Coronary artery (tissue), 2 donors: ENCODE data around the gene ORM2.

Experiments
- DNase-seq: peaks from one replicate; pipeline ENCODE4 v3.0.0-alpha.2; 2017; ENCODE audit warnings: low spot score
- H3K27ac ChIP-seq, 2 donors: fragments of 200-600 bp; sonication (generic); one replicate each; pipeline ENCODE4 v1.5.1; 2016 to 2019
- H3K4me3 ChIP-seq: fragments of 200-600 bp; sonication (generic); 2 replicates; pipeline ENCODE4 v1.5.1; 2016; ENCODE audit warnings: mild to moderate bottlenecking, moderate library complexity
- TF ChIP-seq, protein P1 (sequence below): fragments of 200-600 bp; sonication (generic); IDR thresholded peaks from one replicate; pipeline ENCODE4 v1.5.1; 2019; ENCODE audit warnings: antibody characterized with exemption

The ORM2 gene

DNA sequence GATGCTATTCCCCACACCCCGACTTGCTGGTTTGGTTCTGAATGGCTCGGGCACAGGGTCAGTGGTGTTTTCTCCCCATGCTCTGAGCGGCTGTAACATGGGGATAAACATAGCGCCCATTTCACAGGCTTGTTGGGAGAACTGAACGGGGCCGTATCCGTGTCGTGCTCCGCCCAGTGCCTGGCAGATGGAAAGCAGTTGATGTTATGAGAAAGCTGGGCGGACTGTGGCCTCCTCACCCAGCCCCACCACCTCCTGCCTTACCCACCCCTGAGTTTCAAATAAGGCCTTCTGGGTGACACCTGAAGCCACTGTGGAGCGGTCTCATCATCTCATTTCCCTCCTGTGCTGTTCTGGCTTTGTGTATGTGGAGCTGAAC, 14.5 kb downstream of the ORM2 start:
- TF ChIP-seq, protein P1, sequence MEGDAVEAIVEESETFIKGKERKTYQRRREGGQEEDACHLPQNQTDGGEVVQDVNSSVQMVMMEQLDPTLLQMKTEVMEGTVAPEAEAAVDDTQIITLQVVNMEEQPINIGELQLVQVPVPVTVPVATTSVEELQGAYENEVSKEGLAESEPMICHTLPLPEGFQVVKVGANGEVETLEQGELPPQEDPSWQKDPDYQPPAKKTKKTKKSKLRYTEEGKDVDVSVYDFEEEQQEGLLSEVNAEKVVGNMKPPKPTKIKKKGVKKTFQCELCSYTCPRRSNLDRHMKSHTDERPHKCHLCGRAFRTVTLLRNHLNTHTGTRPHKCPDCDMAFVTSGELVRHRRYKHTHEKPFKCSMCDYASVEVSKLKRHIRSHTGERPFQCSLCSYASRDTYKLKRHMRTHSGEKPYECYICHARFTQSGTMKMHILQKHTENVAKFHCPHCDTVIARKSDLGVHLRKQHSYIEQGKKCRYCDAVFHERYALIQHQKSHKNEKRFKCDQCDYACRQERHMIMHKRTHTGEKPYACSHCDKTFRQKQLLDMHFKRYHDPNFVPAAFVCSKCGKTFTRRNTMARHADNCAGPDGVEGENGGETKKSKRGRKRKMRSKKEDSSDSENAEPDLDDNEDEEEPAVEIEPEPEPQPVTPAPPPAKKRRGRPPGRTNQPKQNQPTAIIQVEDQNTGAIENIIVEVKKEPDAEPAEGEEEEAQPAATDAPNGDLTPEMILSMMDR: no peak
- no peak overlapping the region for H3K27ac ChIP-seq
- DNase-seq: no peak

DNA sequence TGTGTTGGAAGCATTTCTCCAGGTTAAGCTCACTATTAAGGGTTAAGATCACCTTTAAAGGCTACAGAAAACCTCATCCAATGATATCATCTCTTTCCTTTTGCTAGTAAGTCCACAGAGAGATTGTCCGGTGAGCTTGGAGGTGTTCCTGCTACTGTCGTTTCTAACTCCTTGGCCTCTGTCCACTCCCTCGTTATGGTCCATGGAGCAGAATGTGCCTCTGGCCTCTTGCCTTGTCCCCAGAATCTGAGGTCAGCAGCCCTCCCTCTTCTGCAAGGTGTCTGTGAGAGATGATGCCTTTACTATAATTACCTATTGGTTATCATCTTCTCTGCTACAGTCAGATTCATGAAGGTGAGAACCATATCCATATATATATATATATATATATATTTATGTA, 15.0 kb downstream of the ORM2 start:
- TF ChIP-seq, protein P1: no peak
- H3K4me3 ChIP-seq: no peak overlapping the region
- H3K27ac ChIP-seq: no peak overlapping the region
- DNase-seq: no peak

More for the DNA sequence above, 14.5 kb downstream of the ORM2 start:
- H3K4me3 ChIP-seq: no peak overlapping the region

- Histone ChIP-seq H3K4me3 (no peak overlapping the region), H3K27ac (no peak overlapping the region)
- TF ChIP-seq, protein P1: no peak
- no peak for DNase-seq
These were observed 15.9 kb downstream of the ORM2 start for GRCh38 chr9:114345493-114346065.

- DNase-seq: no peak
- TF ChIP-seq, protein P1: no peak
- Histone ChIP-seq H3K4me3 (no peak overlapping the region), H3K27ac (no peak overlapping the region)
These were observed 16.5 kb downstream of the ORM2 start for GRCh38 chr9:114346146-114346545.

DNA sequence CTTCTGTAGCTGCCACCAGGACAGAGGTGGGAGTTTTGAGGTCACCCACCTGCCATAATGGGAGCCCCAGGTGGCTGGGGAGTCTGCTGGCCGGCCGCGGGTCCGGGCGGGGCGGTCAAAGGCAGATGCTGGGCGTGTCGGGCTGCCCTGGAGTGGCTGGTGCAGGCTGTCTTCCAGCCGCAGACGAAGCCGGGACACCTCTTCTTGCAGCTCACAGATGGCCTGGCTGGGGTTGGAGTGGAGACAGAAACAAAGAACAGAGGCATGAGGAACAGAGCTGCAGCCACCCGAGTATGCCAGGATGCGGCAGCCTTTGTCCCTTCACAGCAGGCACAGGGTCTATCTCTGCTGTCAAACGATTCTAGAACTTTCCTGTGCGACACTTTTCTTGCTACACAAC, 18.0 kb downstream of the ORM2 start:
- TF ChIP-seq, protein P1: no peak
- no peak for DNase-seq
- no peak overlapping the region for H3K4me3 ChIP-seq
- no peak overlapping the region for H3K27ac ChIP-seq

DNA sequence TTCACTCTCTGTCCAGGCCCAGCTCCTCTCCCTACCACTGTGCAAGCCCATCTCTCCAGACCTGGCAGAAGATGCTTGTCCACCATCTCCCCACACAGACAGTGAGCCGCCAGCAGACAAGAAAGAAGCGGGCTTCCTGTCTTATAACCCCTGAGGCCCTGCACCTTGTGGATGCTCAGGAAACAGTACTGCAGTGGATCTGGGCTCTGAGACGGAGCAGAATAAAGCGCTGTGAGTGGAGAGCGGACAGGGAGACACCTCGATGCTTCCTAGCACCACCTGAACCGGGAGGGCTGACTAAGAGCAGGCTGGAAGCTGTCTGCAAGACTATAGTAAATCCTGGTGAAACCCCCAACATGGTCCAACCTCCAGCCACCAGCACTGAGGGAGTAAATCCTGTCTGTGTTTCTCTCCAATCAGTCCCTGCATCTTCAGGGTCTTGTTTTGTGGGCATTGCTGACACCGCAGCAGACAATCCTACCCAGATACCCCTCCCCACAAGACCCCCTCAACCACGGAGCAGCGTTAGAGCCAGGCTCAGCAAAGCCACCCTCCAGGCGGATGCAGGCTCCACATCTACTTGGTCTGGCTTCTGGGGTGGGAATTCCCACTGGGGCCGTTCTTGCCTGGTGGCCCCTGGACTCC, 18.7 kb downstream of the ORM2 start:
- no peak for DNase-seq
- TF ChIP-seq, protein P1: no peak
- H3K4me3 ChIP-seq: no peak overlapping the region
- H3K27ac ChIP-seq: peak overlapping the region; percentile 41 to 76

DNA sequence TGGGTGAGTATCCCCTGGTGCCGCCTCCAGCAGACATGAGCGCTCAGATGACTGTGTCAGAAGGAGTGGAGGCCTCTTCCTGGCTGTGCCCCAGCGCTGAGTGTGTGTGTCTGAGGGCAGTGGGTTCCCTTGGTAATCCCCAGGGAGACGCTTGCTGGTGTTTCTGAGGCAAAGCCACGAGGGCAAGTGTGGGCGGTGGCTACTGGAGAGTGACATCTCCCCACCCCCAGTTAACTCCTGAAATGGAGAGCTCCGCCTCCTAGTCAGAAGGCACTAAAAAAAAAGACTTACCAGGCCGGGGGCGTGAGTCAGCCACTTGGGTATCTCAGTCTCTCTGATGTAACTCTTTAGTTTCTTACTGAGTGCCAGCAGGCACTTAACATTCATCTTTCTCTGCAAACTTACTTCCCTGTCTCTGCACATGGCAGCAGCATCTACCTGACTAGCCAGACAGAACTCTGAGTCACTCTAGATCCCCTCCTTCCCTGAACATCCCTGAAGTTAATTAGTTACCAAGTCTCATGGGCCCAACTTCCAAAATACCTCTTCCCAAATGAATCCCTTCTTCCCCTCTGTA, 19.3 kb downstream of the ORM2 start:
- peak; percentile 90 for DNase-seq
- H3K27ac ChIP-seq: peak overlapping the region; percentile 41 to 76
- H3K4me3 ChIP-seq: no peak overlapping the region
- TF ChIP-seq, protein P1: no peak
